ENCODE results near the gene NLGN1.

DNA sequence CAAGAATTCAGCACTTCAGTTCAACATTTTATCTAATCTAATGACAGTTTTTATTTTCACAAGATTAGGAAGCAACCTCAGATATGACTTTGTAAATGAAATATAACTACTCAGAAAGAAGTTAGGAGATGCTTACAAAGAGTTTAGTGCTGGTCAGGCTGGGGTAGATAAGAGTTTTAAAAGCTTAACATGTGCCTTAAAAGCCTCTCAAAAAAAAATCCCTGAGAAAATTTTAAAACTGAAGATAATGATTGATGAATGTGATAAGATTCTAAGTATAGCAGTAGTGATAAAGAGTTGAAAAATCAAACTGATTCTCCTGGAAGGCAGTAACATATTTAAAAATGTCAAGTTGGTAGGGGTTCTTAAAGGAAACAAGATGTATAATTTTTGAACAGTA lies 478.2 kb downstream of the NLGN1 start:
- TF ChIP-seq POLR2A (IDR thresholded peaks at IDR 0.05) (no peak), CTCF (IDR thresholded peaks at IDR 0.05) (no peak)
